HG02588 (cell line): ENCODE measurements around the gene MAT1A.
"Not testable (repeated sequence)": the region's sequence is repeated elsewhere in the genome, so short reads cannot be mapped to it uniquely, and the experiment has no call there.

Experiments
- ATAC-seq: cut with Tn5 transposase; IDR thresholded peaks from one replicate; pipeline ENCODE4 v1.9.1; 2021; ENCODE audit warnings: mild to moderate bottlenecking, moderate library complexity; ENCODE audit not compliant: unreplicated experiment

MAT1A gene

DNA sequence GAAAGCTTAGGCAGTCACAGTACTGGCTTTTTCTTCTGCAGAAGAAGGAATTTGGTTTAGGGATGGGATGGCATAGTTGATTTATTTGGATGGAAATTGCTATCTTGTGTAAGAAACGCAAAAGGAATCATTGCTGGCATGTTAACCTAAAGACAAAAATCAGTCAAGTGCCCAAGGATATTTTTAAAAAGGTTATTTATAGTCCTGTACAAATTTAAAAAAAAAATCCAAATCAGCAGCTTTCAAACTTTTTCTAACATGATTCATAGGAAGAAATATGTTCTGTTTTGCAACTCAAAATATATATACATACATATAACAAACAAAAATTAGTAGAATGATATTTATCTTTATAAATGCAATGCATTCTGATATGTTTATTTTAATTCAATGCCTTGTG lies 55.6 kb downstream of the MAT1A start:
- ATAC-seq: not testable (repeated sequence)

- ATAC-seq: peak; percentile 53
These were observed 62.7 kb downstream of the MAT1A start for GRCh38 chr10:80226723-80227122.

- ATAC-seq: not testable (repeated sequence)
These were observed 66.4 kb downstream of the MAT1A start for GRCh38 chr10:80223031-80223419.
